K562 (cell line): ENCODE measurements around the gene DCAF17. TPM values are rescaled to one million over a fixed set of nuclear protein-coding genes. Genes with fewer than 3 reads are reported as not detected.

Experiments used
- C11orf30 ChIP-seq: fragments of 450-650 bp; IDR thresholded peaks from 2 replicates; pipeline ENCODE4 v1.6.1; 2016; ENCODE audit warnings: low read depth, mild to moderate bottlenecking
- CREB1 ChIP-seq, 2 experiments: sonication (generic) in 1 of 2; formaldehyde crosslinking in 1 of 2; IDR thresholded peaks; 2 replicates each; pipeline versions ENCODE4 v1.6.1 to v1.8.0; 2012 to 2022; ENCODE audit warnings: inconsistent platforms in 1 of 2, mild to moderate bottlenecking in 1 of 2, missing genetic modification reagents in 1 of 2, moderate library complexity in 1 of 2
- ETV1 ChIP-seq: fragments of 450-650 bp; conservative IDR thresholded peaks from 2 replicates; pipeline ENCODE4 v1.6.1; 2016; ENCODE audit warnings: missing genetic modification characterization, control low read depth, low read depth, missing compliant biosample characterization
- HLTF ChIP-seq: fragments of 450-650 bp; IDR thresholded peaks from 2 replicates; pipeline ENCODE4 v1.6.1; 2016
- KDM1A ChIP-seq, 2 experiments: fragments of 450-650 bp; IDR thresholded peaks; 2 replicates each; pipeline ENCODE4 v1.6.1; 2016; ENCODE audit warnings: mild to moderate bottlenecking in 2 of 2
- LCOR ChIP-seq: sonication (generic); formaldehyde crosslinking; IDR thresholded peaks from 2 replicates; pipeline ENCODE4 v1.8.0; 2022; ENCODE audit warnings: mild to moderate bottlenecking, missing genetic modification reagents
- MTA2 ChIP-seq: fragments of 450-650 bp; IDR thresholded peaks from 2 replicates; pipeline ENCODE4 v1.6.1; 2016; ENCODE audit warnings: low read depth
- MTF1 ChIP-seq: fragments of 250-450 bp; sonication (Bioruptor Pico); IDR thresholded peaks from 2 replicates; pipeline ENCODE4 v1.9.0; 2021; ENCODE audit warnings: moderate library complexity, mild to moderate bottlenecking, inconsistent platforms, borderline replicate concordance
- NCOR1 ChIP-seq: fragments of 450-650 bp; IDR thresholded peaks from 2 replicates; pipeline ENCODE4 v1.6.1; 2016; ENCODE audit warnings: mild to moderate bottlenecking, moderate library complexity
- NFIX ChIP-seq: fragments of 250-450 bp; sonication (Bioruptor Pico); IDR thresholded peaks from 2 replicates; pipeline ENCODE4 v1.4.0; 2020; ENCODE audit warnings: low read depth, mild to moderate bottlenecking, moderate library complexity
- NR2F6 ChIP-seq: fragments of 450-650 bp; formaldehyde crosslinking; IDR thresholded peaks from 2 replicates; pipeline ENCODE4 v1.4.0; 2020; ENCODE audit warnings: mild to moderate bottlenecking
- PTRF ChIP-seq: fragments of 450-650 bp; IDR thresholded peaks from 2 replicates; pipeline ENCODE4 v1.6.1; 2016; ENCODE audit warnings: mild to moderate bottlenecking, missing genetic modification characterization, missing compliant biosample characterization
- ZNF696 ChIP-seq: fragments of 250-450 bp; sonication (Bioruptor Pico); conservative IDR thresholded peaks from 2 replicates; pipeline ENCODE4 v1.4.0; 2020; ENCODE audit warnings: mild to moderate bottlenecking, moderate library complexity
- ZSCAN32 ChIP-seq: fragments of 450-650 bp; formaldehyde crosslinking; IDR thresholded peaks from 2 replicates; pipeline ENCODE4 v1.4.0; 2020; ENCODE audit warnings: mild to moderate bottlenecking, moderate library complexity
- polyA plus RNA-seq, 8 experiments: library from polyadenylated mRNA; depleted of rRNA in 4 of 8; stranded (reverse) in 5 of 8; unstranded in 3 of 8; fragments of >200 nt; fragmentation: Nextera tagmentation in 2 of 8; fragmentation: Illumina TruSeq in 1 of 8; extraction: Ambion mirVana in 2 of 8; extraction: Trizol in 1 of 8; gene quantifications; 2 replicates each; pipeline versions ENCODE4 v1.2.1 to v1.2.3, GENCODE V29; 2011 to 2014; ENCODE audit warnings: inconsistent platforms in 1 of 8, missing spikeins in 1 of 8
- total RNA-seq, 7 experiments: library from RNA; depleted of rRNA in 6 of 7; stranded (reverse); fragments of >200 nt in 6 of 7; fragmentation: Illumina TruSeq in 2 of 7; extraction: Trizol in 2 of 7; gene quantifications; 2 replicates each; pipeline versions ENCODE4 v1.2.1 to v1.2.3, GENCODE V29; 2011 to 2021; ENCODE audit warnings: low replicate concordance in 1 of 7
- TF ChIP-seq, protein P1 (sequence below): sonication (generic); formaldehyde crosslinking; IDR thresholded peaks from 2 replicates; pipeline ENCODE4 v1.8.1; 2022; ENCODE audit warnings: missing genetic modification reagents
- TF ChIP-seq, protein P2 (sequence below), 2 experiments: IDR thresholded peaks; 2 replicates each; pipeline ENCODE4 v1.6.1; 2012; ENCODE audit warnings: improper control_type of control experiment in 2 of 2, low read depth in 2 of 2, low read length in 2 of 2, borderline replicate concordance in 1 of 2
- TF ChIP-seq, protein P3 (sequence below): fragments of 200-800 bp; sonication (Bioruptor generic); IDR thresholded peaks from 2 replicates; pipeline ENCODE4 v1.6.1; 2016; ENCODE audit warnings: missing genetic modification characterization, missing compliant biosample characterization
- TF ChIP-seq, protein P4 (sequence below): fragments of 250-450 bp; sonication (Bioruptor Pico); IDR thresholded peaks from 2 replicates; pipeline ENCODE4 v1.8.0; 2022; ENCODE audit warnings: moderate library complexity, mild to moderate bottlenecking, inconsistent platforms

The DCAF17 gene
- total and polyA plus RNA-seq, 9 of the 15 experiments (the other 6 are each of a cell fraction or from before 2014, with no cell fraction given): 10.0 to 38.5 (median 27.1) TPM

DNA sequence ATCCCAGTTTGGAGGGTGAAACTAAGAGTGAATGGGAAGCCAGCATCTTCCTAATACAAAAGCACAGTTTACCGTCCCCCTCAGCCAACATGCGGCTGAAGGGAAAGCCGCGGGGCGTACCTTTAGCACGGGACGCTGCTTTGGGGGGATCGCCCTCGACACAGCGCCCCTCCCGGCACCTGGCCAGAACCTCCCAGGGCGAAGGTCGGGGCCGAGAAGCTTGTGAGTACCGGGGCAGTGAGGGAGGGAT is 338 bp upstream of the DCAF17 start, which contains the start of gene METTL8 (continued):
- TF ChIP-seq, protein P1, sequence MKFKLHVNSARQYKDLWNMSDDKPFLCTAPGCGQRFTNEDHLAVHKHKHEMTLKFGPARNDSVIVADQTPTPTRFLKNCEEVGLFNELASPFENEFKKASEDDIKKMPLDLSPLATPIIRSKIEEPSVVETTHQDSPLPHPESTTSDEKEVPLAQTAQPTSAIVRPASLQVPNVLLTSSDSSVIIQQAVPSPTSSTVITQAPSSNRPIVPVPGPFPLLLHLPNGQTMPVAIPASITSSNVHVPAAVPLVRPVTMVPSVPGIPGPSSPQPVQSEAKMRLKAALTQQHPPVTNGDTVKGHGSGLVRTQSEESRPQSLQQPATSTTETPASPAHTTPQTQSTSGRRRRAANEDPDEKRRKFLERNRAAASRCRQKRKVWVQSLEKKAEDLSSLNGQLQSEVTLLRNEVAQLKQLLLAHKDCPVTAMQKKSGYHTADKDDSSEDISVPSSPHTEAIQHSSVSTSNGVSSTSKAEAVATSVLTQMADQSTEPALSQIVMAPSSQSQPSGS (CRISPR knock-in tag): no peak
- TF ChIP-seq ZSCAN32 (CRISPR knock-in tag) (no peak), NR2F6 (CRISPR knock-in tag) (no peak), HLTF (no peak; the same call in 1 of the 2 replicates), PTRF (tag) (no peak), MTA2 (peak; percentile 52; the same call in 1 of the 2 replicates), ETV1 (tag) (no peak), KDM1A (IDR thresholded peaks at IDR 0.05) (no peak), ZNF696 (no peak), CREB1 (IDR thresholded peaks at IDR 0.05) (no peak), CREB1 (CRISPR knock-in tag; IDR thresholded peaks at IDR 0.05) (no peak), MTF1 (CRISPR knock-in tag) (no peak), C11orf30 (peak; percentile 66; the same call in 1 of the 2 replicates), NFIX (CRISPR knock-in tag) (no peak), LCOR (peak; percentile 99), NCOR1 (peak; percentile 49)
- TF ChIP-seq, protein P2, sequence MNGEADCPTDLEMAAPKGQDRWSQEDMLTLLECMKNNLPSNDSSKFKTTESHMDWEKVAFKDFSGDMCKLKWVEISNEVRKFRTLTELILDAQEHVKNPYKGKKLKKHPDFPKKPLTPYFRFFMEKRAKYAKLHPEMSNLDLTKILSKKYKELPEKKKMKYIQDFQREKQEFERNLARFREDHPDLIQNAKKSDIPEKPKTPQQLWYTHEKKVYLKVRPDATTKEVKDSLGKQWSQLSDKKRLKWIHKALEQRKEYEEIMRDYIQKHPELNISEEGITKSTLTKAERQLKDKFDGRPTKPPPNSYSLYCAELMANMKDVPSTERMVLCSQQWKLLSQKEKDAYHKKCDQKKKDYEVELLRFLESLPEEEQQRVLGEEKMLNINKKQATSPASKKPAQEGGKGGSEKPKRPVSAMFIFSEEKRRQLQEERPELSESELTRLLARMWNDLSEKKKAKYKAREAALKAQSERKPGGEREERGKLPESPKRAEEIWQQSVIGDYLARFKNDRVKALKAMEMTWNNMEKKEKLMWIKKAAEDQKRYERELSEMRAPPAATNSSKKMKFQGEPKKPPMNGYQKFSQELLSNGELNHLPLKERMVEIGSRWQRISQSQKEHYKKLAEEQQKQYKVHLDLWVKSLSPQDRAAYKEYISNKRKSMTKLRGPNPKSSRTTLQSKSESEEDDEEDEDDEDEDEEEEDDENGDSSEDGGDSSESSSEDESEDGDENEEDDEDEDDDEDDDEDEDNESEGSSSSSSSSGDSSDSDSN (IDR thresholded peaks at IDR 0.05; ENCODE audit: borderline replicate concordance in 1 of 2, low read depth in 2 of 2, low read length in 2 of 2): peak; percentile 59 to 81; a peak in 2 of 4 replicates
- TF ChIP-seq, protein P3, sequence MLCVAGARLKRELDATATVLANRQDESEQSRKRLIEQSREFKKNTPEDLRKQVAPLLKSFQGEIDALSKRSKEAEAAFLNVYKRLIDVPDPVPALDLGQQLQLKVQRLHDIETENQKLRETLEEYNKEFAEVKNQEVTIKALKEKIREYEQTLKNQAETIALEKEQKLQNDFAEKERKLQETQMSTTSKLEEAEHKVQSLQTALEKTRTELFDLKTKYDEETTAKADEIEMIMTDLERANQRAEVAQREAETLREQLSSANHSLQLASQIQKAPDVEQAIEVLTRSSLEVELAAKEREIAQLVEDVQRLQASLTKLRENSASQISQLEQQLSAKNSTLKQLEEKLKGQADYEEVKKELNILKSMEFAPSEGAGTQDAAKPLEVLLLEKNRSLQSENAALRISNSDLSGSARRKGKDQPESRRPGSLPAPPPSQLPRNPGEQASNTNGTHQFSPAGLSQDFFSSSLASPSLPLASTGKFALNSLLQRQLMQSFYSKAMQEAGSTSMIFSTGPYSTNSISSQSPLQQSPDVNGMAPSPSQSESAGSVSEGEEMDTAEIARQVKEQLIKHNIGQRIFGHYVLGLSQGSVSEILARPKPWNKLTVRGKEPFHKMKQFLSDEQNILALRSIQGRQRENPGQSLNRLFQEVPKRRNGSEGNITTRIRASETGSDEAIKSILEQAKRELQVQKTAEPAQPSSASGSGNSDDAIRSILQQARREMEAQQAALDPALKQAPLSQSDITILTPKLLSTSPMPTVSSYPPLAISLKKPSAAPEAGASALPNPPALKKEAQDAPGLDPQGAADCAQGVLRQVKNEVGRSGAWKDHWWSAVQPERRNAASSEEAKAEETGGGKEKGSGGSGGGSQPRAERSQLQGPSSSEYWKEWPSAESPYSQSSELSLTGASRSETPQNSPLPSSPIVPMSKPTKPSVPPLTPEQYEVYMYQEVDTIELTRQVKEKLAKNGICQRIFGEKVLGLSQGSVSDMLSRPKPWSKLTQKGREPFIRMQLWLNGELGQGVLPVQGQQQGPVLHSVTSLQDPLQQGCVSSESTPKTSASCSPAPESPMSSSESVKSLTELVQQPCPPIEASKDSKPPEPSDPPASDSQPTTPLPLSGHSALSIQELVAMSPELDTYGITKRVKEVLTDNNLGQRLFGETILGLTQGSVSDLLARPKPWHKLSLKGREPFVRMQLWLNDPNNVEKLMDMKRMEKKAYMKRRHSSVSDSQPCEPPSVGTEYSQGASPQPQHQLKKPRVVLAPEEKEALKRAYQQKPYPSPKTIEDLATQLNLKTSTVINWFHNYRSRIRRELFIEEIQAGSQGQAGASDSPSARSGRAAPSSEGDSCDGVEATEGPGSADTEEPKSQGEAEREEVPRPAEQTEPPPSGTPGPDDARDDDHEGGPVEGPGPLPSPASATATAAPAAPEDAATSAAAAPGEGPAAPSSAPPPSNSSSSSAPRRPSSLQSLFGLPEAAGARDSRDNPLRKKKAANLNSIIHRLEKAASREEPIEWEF (CRISPR knock-in tag): no peak
- TF ChIP-seq, protein P4, sequence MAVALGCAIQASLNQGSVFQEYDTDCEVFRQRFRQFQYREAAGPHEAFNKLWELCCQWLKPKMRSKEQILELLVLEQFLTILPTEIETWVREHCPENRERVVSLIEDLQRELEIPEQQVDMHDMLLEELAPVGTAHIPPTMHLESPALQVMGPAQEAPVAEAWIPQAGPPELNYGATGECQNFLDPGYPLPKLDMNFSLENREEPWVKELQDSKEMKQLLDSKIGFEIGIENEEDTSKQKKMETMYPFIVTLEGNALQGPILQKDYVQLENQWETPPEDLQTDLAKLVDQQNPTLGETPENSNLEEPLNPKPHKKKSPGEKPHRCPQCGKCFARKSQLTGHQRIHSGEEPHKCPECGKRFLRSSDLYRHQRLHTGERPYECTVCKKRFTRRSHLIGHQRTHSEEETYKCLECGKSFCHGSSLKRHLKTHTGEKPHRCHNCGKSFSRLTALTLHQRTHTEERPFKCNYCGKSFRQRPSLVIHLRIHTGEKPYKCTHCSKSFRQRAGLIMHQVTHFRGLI (CRISPR knock-in tag): no peak
